ENCODE measurements around the gene ST8SIA2.
"Not testable (repeated sequence)": the region's sequence is repeated elsewhere in the genome, so short reads cannot be mapped to it uniquely, and the experiment has no call there.

ST8SIA2 gene

GRCh38 chr15:92444631-92445030 lies 51.0 kb downstream of the ST8SIA2 start:
- DNase-seq: no peak

- DNase-seq: no peak
Measured at GRCh38 chr15:92448370-92448769, 54.7 kb downstream of the ST8SIA2 start.

- peak; percentile 79 for DNase-seq
Measured at GRCh38 chr15:92449476-92449875, 55.8 kb downstream of the ST8SIA2 start.

GRCh38 chr15:92451225-92451825 lies 57.6 kb downstream of the ST8SIA2 start:
- DNase-seq: peak; percentile 92

GRCh38 chr15:92452143-92452542 lies 58.5 kb downstream of the ST8SIA2 start:
- DNase-seq: no peak

- DNase-seq: no peak
Measured at GRCh38 chr15:92453607-92454006, 59.9 kb downstream of the ST8SIA2 start.

GRCh38 chr15:92454555-92455105 lies 60.9 kb downstream of the ST8SIA2 start:
- no peak for DNase-seq

- DNase-seq: no peak
Measured at GRCh38 chr15:92455271-92455670, 61.6 kb downstream of the ST8SIA2 start.

GRCh38 chr15:92457471-92458041 lies 63.9 kb downstream of the ST8SIA2 start:
- no peak for DNase-seq

GRCh38 chr15:92460023-92460422 lies 66.3 kb downstream of the ST8SIA2 start:
- DNase-seq: no peak

GRCh38 chr15:92462424-92463125 lies 68.9 kb downstream of the ST8SIA2 start:
- peak; percentile 62 for DNase-seq

GRCh38 chr15:92463352-92463751 lies 69.7 kb downstream of the ST8SIA2 start:
- no peak for DNase-seq

GRCh38 chr15:92463826-92464225 lies 70.1 kb downstream of the ST8SIA2 start:
- DNase-seq: peak; percentile 35

GRCh38 chr15:92466834-92467233 lies 73.2 kb downstream of the ST8SIA2 start:
- DNase-seq: no peak

- no peak for DNase-seq
Measured at GRCh38 chr15:92467245-92467644, 73.6 kb downstream of the ST8SIA2 start.

GRCh38 chr15:92468991-92469390 lies 75.3 kb downstream of the ST8SIA2 start:
- no peak for DNase-seq

GRCh38 chr15:92471288-92471687 lies 77.6 kb downstream of the ST8SIA2 start:
- DNase-seq: no peak

GRCh38 chr15:92473756-92474155 lies 80.1 kb downstream of the ST8SIA2 start:
- no peak for DNase-seq

GRCh38 chr15:92479730-92480129 lies 86.0 kb downstream of the ST8SIA2 start:
- not testable (repeated sequence) for DNase-seq

GRCh38 chr15:92480361-92480760 lies 86.7 kb downstream of the ST8SIA2 start:
- DNase-seq: no peak

- DNase-seq: no peak
Measured at GRCh38 chr15:92485441-92485840, 91.8 kb downstream of the ST8SIA2 start.

- DNase-seq: peak; percentile 5
Measured at GRCh38 chr15:92492551-92493115, 99.0 kb downstream of the ST8SIA2 start.

GRCh38 chr15:92494806-92495336 lies 101.2 kb downstream of the ST8SIA2 start:
- DNase-seq: no peak
